Measurements from ENCODE around the gene MEI4.
"Not testable (repeated sequence)": the region's sequence is repeated elsewhere in the genome, so short reads cannot be mapped to it uniquely, and the experiment has no call there.

The MEI4 gene, protein sequence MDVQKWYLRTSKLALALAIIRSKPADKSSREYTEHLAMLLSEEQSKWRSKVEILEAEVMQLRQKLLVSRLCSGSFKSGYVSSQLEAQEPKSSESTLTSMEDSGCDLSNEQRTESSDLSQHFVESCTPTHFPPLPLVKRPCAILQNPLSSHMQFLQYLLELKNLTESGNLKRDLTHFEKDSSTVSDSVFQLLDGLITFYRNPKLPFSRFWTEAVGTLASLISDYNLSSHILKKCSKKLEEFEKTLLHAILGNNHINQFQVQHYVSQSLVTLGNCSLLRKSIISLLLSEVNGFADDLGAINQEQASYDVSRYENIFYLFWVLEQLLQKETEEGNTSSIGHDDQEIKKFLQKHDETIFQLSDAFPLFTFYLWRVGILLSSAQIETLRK

DNA sequence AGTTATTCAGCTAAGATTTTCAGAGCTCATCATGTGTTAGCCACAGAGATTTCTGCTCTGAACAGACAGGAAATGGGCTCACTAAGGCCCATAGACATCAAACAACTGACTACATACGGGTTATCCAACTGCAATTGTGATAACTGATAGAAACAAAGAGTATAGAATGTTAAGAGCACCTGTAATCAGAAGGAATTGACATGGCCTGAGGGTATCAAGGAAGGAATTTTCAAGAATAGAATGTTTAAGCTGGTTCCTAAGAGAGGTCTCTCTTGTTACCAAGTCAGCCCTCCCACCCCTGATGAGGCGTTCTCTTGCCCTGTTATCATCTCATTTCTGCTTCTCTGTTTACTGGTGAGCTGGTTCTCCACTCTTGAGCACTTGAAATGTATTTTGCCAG is at the start of gene MEI4:
MEI4 (plus strand) TSS at position 301 of the 400 bp plus-strand sequence. CDS start 37,633 bp downstream, outside the sequence.
- DNase-seq, result no peak

DNA sequence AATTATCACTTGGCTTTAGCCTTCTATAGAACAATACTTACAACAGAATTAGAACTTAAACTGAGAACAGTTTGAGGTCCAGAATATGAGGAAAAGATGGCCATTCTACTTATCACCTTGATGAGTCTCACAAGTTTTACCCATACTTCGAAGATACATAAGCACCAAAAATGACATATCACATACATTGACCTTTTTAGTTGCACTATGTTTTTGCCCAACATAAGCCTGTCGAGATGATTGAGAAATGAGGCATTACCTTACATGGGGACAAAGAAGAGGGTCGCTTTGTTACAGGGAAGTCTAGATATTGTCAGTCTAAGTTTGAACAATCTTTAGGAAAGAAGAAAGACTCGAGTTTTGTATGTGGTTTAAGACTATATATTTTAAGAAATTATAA is 48.4 kb upstream of the MEI4 start:
- no peak for DNase-seq

DNA sequence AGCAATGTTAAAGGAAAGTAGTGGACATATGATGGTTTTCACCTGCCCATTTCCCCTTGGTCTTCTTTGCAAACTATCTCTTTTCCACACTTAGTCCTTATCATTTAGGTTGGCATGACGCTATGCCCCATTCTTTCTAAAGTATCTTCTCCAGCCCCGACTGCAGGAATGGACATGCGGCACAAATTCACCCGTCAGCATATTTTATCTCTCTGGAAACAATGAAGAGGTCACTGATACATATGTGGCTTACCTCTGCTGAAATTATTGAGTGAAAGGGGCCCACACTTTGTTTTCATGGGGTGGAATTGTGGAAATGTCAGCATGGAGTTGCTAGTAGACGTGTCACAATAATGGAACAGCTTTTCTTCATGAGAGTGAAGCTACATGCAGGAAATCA is 45.8 kb upstream of the MEI4 start:
- no peak for DNase-seq

DNA sequence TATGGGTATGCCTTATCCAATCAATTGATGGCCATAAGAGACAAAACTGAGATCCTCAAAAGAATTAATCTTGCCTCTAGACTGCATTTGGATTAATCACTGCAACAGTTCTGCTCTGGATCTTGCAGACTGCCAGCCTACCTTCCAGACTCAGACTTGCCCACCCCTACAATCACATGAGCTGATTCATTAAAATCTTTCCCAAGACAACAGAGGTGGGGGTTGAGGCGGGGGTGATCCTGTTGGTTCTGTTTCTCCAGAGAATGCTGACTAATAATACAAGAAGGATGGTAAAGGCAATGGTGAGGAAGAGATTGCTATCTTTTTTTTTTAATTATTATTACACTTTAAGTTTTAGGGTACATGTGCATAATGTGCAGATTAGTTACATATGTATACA is 43.7 kb upstream of the MEI4 start:
- DNase-seq, result no peak

DNA sequence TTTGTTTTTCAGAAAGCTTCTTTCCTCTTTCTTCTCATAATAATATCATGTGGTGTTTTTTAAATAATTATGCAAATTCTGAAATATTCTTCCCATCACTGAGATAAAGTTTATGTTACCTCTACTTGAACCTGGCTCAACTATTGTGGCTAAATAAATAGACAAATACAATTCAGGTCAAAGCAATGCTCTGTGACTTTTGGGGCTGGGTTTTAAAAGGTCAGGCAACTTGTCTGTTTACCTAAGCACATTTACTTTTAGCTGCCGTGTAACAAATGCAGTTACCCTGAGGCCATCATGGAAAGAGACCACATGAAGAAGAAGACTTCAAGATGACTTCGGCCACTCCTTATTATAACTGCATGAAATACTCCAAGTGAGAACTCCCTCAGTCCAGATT is 33.7 kb upstream of the MEI4 start:
- no peak for DNase-seq

DNA sequence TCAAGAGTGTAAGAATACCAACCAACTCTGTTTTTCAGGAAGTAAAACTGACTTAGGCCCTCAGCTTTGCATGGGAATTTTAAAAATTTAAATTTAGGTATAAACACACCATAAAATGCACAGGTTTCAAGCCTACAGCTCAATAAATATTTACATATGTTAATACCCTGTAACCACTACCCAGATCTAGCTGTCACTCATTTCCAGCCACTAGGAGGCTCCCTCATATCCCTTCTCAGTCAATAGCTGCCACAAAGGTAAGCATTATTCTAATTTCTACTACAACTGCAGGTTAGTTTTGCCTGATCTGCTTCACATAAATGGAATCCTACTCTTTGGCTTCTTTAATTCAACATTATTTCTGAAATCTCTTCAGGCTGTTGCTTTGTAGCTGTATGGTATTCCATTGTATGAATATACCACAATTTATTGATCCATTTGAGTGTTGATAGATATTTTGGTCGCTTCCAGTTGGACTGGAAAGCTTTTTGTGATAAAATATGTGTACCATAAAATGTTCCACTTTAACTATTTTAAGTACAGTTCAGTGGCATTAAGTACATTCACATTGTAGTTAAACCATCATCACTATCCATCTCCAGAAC is 32.5 kb upstream of the MEI4 start:
- DNase-seq, result no peak

DNA sequence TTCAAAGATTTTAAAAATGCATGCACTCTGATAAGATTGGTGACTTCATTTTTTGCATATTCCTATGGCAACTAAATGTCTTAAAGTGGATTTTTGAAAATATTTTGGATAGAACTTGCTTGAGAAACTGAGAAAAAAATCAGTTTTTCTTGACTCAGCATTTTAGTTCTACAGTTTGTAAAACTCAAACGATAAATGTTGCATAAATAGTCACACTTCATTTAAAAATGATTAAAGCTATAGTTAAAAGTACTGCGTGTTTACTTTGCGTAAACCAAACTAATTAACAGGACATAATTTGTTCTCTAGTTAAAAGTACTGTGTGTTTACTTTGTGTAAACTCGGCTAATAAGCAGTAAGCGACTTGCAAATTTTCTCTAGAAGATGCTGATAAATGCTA is 28.3 kb upstream of the MEI4 start:
- no peak for DNase-seq

DNA sequence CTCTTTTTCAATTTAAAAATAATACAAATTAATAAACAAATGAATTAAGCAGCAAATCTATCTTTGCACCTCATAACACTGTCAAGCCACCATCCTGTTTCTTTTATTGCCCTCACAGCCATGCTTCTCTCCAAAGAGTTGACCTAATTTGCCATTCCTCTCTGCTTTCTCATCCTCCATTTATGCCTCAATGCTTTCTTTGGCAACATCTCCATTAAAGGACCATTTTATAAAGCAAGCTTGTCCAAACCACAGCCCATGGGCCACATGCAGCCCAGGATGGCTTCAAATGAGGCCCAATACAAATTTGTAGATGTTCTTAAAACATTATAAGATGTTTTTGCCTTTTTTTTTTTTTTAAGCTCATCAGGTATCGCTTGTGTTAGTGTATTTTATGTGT is 26.4 kb upstream of the MEI4 start:
- no peak for DNase-seq

DNA sequence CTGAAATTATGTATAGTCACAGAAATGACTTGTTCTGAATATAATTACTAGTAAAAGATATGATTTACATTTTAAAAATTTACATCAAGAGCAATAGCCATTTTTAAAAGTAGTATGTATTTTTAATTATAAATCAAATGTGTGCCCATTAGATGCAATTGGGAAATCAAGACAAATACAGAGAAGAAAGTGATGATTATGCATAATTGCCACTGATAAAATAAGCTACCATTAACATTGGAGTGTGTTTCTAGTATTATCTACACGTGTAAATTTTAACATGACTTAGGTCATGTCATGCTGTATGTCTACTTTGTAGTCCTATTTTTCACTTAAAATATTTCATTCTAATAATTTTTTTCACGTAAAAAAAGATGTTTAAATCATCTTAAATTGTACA is 22.8 kb upstream of the MEI4 start:
- DNase-seq, result no peak

DNA sequence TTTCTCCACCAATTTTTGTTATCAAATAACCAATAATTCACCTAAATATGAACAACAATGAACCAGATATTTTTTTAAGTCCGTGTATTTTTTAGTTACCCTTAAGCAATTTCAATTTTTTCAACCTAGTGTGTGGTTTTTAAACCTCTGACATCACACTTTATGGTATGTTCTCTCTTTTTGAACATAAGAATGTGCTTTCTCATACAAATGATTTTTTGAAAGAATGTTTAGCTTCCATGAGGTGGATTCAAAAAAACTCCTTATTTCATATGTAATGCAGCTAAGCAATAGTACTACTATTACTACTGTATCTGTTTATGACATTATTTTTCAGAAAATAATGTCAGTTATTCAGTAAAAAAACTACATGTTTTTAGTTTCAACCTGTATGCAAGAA is 19.4 kb upstream of the MEI4 start:
- no peak for DNase-seq

DNA sequence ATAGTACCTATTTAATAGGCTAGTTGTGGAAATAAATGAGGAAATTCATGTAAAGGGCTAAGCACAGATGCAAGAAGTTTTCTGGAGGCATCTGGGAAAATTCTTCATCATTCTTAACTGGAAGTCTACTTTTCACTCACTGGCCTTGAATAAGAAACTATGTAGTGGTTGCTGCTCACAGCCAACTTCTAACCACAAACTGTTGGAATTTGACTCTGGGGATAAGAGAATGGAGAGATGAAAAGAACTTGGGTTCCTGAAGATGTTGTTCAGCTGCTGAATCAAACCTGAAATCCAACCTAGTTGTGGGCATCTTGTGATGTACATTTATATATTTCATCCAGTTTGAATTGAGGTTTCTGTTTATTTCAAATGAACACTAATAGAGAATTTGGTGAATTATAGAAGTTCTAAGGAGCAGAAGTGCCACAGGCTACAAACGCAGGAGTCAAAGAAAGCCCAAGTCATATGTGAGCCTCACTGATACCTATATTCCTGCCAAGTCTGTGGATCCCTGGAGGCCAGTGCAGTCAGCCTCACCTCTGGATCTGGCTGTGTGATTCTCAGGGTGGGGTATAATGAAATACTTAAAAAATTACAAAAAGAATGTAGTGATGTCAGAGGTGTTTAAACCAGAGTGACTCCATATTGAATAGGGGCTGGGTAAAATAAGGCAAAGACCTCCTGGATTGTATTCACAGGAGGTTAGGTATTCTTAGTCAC is 18.7 kb upstream of the MEI4 start:
- DNase-seq, result no peak

DNA sequence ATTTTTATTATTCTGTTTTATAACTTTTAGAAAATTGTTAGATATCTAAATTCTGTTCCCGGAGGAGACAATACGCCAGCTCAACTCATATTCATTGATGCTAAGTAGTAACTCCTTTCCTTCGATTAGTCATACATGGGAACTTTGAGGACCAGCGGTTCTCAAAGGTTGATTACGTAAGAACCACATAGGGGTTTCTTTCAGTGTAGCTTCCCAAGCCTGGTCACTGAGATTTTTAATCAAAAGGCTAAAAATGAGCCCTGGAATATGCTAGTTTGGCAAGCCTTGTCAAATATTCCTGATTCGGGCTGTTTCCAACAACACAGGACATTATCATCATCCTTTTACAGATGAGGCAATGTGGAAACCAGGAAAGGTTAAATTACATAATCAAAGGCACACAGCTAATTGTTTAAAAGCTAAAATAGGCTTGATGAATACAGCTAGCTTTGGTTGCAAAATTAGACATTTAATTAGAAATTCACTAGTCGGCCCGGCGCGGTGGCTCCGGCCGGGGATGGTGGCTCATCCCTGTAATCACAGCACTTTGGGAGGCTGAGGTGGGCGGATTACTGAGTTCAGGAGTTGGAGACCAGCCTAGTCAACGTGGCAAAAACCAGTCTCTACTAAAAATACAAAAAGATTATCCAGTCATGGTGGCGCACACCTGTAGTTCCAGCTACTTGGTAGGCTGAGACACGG is 14.6 kb upstream of the MEI4 start:
- DNase-seq, result no peak

DNA sequence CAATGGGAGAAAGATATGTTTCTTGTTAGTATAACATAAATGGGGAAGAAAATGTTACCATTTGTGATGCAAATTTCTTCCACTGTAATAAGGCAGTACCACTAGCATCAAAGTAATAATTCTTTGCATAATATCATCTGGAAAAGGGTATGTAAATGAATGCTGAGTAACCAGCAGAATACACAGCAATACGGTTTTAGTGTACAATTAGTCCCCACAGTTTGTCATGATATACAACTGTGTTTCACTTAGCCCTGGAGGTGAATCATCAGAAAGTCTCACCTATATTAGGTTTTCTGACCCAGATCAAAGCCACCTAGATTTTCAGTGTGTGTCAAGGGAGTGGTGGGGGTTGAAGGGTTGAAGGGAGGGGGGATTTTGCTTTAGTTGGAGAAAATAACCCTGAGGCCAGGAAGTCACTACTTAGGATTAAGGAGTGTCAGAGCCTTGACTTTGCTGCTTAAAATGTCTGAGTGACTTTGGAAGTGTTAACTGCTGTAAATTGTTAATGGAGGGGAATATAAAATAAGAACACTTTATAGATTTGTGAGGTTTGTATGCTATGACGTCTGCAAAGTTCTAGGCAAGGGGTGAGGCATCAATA is 8.6 kb upstream of the MEI4 start:
- DNase-seq, result no peak

DNA sequence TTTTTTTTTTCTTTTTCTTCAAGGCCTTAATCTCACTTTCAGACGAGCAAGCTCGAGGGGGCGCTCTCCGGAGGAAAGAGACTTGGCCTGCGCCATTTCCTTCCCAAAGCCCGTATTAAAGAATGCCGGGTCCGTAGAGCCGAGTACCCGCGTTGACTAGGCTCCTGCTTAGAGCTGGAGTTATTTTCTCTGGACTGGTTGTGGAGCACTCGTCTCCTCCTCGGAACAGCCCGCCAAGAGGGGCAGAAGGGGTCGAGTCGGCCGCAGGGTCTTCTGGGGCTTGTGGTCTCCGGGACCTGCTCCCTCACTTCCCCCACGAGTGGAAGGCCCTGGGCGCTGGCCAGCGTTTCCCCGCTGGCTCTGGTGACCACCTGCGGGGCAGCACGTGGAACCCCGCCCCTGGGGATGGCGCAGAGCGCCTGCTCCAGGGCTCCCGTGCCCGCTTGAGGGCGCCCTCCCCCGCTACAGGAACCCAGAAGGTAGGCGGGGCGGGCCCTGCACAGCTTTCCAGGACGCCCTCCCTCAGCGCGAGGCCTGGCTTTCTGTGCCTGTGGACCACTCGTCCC is 2.7 kb upstream of the MEI4 start:
- DNase-seq, result peak; percentile 23

DNA sequence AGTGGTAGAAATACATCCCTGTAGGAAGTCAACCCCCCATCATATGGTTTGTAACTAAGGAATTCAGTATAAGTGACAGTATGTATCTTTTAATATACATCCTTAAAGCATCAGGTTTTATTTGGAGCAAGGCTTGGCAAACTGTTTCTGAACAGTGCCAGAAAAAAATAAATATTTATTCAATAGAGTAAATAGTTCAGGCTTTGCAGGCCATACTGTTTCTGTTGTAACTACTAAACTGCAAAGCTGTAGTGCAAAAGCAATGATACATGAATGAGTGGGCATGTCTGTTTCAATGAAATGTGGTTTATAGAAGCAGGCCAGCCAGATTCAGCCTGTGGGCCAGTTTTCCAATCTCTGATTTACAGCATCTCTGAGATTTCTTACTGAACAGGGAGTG is 977 bp downstream of the MEI4 start:
- DNase-seq, result no peak

DNA sequence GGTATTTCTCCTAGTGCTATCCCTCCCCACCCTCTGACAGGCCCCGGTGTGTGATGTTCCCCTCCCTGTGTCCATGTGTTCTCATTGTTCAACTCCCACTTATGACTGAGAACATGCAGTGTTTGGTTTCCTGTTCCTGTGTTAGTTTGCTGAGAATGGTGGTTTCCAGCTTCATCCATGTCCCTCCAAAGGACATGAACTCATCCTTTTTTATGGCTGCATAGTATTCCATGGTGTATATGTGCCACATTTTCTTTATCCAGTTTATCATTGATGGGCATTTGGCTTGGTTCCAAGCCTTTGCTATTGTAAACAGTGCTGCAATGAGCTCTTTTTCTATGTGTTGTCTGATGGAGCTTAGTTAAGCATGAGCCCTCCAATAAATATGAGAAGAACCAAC is 2.2 kb downstream of the MEI4 start:
- not testable (repeated sequence) for DNase-seq

DNA sequence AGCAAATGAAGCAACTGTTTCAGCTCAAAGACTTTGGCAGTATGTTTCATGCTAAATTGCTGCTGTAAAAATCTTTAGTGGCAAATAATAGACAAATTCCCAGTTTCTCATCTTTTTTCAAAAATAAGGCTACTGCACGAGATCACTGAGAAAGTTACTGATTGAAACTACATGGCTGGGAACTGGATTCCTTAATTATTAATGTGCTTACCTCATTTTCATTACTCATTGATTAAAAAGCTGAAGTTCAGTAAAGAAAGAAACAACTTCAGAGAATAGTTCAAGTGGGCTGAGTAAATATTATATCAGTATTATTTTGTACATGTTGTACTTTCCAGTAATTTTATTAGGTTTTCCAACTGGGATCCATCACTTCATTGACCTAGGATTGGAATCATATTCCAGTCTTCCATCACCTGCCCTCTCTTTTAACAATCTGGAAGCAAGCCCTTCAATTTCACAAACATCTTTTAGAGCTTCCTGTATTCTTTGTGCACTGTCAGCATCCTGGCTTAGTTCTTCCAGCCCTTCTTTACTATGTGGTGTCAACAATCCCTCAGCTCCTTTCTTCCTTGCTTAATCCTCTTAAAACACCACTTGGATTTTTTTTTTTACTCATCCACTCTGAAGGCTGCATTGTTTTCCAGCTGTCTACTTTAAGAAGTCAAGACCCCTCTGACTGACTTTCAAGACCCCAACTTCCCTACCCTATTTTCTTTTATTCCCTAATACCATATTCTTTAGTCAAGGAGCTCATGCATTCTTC is 4.3 kb downstream of the MEI4 start:
- no peak for DNase-seq

DNA sequence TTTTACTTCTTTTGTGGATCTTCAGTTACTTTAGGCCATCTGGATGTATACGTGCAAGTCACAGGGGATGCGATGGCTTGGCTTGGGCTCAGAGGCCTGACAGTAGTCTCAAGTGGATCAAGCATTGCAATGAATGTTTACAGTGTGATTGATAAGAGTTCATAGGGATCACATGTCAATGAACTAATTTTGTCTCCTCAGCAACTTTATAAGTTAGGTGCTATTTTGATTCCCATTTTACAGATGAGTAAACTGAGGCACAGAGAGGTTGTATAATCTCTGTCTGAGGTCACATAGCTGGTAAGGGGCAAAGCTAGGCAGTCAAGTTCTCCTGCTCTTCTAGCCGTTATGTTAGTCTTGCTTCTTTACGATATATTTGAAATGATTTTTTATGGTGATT is 13.5 kb downstream of the MEI4 start:
- DNase-seq, result no peak

DNA sequence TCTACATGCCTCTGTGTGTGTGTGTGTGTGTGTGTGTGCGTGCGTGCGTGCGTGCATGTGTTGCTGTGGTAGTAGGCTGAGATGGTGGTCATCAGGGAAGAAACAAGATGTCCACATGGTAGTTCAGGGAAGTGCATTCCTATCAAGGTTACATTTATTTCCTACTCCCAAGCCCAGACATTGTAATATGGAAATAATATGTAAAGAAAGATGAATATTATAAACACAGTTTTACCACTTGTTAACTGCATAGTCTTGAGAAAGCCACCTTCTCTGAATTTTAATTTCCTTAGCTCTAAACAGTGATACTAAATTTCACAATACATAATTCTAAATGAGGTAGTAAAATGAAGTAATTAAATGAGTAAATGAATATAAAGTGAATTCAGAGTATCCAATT is 14.0 kb downstream of the MEI4 start:
- DNase-seq, result no peak

DNA sequence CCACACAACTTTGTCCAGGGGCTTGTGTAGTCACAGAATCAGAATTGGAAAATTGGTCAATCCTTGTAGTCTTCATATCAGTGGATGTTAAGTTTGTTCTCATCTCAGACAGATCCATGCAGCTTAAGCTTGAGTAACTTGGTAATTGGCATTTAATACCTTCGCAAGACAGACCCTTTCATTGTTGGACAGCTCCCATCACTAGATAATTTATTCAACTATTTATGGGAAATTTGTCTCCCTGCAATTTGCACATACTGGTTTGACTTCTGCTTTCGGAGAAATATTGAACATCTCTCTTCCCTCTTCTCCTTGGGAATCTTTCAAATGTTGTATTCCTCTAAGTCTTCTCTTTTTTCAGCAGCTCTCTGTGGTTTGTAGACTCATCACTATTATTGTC is 17.1 kb downstream of the MEI4 start:
- DNase-seq, result no peak

DNA sequence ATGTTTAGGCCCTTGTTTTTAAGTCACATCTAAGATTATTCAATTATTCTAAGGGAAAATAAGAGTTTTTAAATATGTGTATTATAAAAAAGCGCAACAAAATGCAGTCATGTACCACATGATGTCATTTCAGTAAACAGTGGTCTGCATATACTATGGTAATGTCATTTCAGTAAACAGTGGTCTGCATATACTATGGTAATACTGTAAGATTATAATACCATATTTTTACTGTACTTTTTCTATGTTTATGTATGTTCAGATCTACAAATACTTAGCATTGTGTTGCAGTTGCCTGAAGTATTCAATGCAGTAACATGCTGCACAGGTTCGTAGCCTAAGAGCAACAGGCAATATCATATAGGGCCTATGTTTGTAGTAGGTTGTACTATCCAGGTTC is 21.4 kb downstream of the MEI4 start:
- no peak for DNase-seq

DNA sequence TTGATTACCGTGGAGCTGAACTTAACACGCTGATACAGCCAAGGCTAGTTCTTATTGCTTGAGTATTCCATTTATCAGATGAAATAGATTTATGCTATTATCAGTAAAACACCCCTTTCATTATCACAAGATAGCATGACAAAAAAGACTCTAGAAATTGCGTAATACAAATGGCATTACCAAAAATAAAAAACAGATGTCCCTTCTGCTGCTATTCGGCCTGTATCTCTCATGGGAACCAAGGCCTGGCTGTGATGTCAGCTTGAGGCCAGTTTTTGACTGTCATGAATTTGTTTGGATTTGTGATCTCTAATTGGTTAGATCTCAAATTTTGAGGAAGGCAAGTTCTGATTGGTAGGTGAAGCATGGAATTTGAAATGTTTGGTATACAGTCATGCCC is 25.2 kb downstream of the MEI4 start:
- no peak for DNase-seq

Measured in activated naive CD4-positive, alpha-beta T cell treated with anti-CD3 and anti-CD28 coated beads, Interleukin-2, amount 50 U/mL, for 16 hours (primary cell).